Thyroid gland (tissue), 4 donors: ENCODE measurements around the gene ARHGAP22.

Experiments used
- POLR2A ChIP-seq, 2 donors: fragments of 450-650 bp; IDR thresholded peaks; one replicate each; pipeline ENCODE4 v1.6.1; 2017; ENCODE audit warnings: antibody characterized with exemption in 2 of 2, mild to moderate bottlenecking in 2 of 2, moderate library complexity in 1 of 2
- TF ChIP-seq, protein P1 (sequence below), 6 experiments: fragments of 200-600 bp in 3 of 6; fragments of 450-650 bp in 3 of 6; sonication (generic) in 3 of 6; IDR thresholded peaks; one replicate each; pipeline ENCODE4 v1.5.1; 2016 to 2019; ENCODE audit warnings: antibody characterized with exemption in 6 of 6, mild to moderate bottlenecking in 2 of 6, inconsistent platforms in 1 of 6, moderate library complexity in 1 of 6

DNA sequence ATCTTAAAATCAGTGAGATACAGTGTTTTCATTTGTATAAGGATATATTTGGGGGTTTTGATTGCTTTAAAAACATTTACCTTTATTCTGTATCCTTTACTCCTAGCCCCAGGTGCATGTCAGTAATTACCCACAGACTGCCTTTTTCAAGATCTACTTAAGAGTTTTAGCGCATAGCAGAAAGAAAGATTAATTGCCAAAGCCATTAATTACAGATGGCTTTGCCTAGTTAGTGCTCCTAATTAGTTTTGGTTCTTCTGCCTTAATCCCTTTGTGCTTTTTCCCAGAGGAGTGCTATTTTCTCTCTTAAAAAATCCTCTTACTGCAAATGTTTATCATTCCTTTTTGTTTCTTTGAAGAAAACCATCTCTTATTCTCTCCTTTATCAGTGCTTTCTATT, 175.6 kb downstream of the ARHGAP22 start:
- TF ChIP-seq, protein P1, sequence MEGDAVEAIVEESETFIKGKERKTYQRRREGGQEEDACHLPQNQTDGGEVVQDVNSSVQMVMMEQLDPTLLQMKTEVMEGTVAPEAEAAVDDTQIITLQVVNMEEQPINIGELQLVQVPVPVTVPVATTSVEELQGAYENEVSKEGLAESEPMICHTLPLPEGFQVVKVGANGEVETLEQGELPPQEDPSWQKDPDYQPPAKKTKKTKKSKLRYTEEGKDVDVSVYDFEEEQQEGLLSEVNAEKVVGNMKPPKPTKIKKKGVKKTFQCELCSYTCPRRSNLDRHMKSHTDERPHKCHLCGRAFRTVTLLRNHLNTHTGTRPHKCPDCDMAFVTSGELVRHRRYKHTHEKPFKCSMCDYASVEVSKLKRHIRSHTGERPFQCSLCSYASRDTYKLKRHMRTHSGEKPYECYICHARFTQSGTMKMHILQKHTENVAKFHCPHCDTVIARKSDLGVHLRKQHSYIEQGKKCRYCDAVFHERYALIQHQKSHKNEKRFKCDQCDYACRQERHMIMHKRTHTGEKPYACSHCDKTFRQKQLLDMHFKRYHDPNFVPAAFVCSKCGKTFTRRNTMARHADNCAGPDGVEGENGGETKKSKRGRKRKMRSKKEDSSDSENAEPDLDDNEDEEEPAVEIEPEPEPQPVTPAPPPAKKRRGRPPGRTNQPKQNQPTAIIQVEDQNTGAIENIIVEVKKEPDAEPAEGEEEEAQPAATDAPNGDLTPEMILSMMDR (IDR thresholded peaks at IDR 0.05), result no peak
- no peak for TF ChIP-seq POLR2A (IDR thresholded peaks at IDR 0.05)
